DND-41 (cell line): ENCODE results near the gene ARHGEF19.

Source experiments
- EZH2 ChIP-seq: IDR thresholded peaks from 3 replicates; pipeline ENCODE4 v1.6.1; 2012; ENCODE audit warnings: borderline replicate concordance, low read depth, mild to moderate bottlenecking, moderate library complexity, low read length, inconsistent platforms; ENCODE audit not compliant: severe bottlenecking
- TF ChIP-seq, protein P1 (sequence below): IDR thresholded peaks from 2 replicates; pipeline ENCODE4 v1.5.1; 2012; ENCODE audit warnings: borderline replicate concordance, low read length, moderate library complexity, mild to moderate bottlenecking; ENCODE audit not compliant: poor library complexity, severe bottlenecking; ENCODE audit errors: extremely low read depth

DNA sequence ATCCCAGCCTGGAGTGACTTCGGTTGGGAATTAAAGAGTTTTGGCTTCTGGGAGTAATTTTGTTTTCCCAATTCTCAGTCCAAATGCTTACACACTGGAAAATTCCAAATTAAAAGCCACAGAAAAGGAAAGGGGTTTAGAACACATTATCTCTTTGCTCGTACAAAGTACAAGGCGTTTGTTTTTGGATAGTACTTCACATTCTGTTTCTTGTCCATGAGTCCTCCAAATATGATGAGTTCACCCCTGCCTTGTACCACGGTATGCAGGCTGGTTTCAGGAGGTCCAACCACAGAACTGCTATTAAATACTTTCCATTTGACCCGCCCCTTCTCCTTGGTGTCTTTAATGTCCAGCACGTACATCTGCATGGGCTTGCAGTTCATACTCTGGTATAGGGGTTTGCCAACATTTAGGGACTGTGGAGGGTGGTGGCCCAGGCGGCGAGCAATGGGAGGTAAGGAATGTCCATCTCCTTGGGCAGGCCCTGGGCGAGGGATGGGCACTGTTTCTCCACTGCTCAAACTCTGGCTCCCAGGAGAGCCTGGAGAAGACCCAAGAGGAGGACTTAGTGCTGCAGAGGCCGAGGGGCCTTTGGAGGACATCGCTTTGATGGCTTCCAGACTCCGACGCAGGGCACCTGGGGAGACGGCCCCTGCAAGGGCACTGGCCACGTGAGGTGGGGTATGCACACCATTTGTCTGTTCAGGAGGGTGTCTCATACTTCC, 38.2 kb upstream of the ARHGEF19 start:
- TF ChIP-seq, protein P1, sequence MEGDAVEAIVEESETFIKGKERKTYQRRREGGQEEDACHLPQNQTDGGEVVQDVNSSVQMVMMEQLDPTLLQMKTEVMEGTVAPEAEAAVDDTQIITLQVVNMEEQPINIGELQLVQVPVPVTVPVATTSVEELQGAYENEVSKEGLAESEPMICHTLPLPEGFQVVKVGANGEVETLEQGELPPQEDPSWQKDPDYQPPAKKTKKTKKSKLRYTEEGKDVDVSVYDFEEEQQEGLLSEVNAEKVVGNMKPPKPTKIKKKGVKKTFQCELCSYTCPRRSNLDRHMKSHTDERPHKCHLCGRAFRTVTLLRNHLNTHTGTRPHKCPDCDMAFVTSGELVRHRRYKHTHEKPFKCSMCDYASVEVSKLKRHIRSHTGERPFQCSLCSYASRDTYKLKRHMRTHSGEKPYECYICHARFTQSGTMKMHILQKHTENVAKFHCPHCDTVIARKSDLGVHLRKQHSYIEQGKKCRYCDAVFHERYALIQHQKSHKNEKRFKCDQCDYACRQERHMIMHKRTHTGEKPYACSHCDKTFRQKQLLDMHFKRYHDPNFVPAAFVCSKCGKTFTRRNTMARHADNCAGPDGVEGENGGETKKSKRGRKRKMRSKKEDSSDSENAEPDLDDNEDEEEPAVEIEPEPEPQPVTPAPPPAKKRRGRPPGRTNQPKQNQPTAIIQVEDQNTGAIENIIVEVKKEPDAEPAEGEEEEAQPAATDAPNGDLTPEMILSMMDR, result no peak
- TF ChIP-seq EZH2, result no peak
